ENCODE results near the gene GGA1. TPM values are rescaled to one million over a fixed set of nuclear protein-coding genes. Genes with fewer than 3 reads are reported as not detected.

The GGA1 gene
- total RNA-seq, 1 experiment from 2014 or later = 89.8 TPM

DNA sequence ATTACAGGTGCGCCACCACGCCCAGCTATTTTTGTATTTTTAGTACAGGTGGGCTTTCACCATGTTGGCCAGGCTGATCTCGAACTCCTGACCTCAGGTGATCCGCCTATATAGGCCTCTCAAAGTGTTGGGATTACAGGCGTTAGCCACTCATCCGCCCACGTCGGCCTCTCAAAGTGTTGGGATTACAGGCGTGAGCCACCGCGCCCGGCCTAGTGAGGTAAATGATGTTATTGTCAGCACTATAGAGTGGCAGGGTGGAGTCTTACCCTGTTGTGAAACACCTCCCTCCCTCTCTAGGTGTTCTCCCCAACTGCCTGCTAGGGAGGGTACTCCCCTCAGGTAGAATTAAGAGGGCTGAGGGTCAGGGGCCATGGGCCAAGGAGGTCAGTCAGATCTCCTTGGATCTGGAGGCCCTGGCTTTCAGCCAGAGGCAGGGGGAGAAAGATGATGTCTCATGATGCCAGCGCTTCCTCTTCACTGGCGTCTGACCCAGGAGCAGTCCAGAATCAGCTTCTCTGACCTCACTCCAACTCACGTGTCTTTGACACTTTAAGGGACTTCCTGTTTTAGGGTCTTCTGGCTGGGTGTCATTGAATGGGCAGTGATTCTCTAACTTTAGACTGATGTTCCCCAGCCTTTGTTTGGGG is 2.0 kb downstream of the GGA1 start:
- Mint-ChIP-seq H3K4me1 (ENCODE audit: low read depth, unreplicated experiment) (peaks cover 6% of the 10 kb centered on the region), H3K4me3 (ENCODE audit: low read depth, unreplicated experiment) (peak overlapping the region; percentile 89), H3K36me3 (ENCODE audit: insufficient read depth, unreplicated experiment) (peaks cover 53% of the 10 kb centered on the region), H3K9me3 (ENCODE audit: low read depth, unreplicated experiment) (no peaks in the 10 kb centered on the region), H3K27ac (ENCODE audit: unreplicated experiment) (no peak overlapping the region), H3K27me3 (ENCODE audit: unreplicated experiment) (no peaks in the 10 kb centered on the region)
- no TSS peak for BruUV-seq (replicated peaks)
- DNase-seq = no peak
- TF ChIP-seq, protein P1, sequence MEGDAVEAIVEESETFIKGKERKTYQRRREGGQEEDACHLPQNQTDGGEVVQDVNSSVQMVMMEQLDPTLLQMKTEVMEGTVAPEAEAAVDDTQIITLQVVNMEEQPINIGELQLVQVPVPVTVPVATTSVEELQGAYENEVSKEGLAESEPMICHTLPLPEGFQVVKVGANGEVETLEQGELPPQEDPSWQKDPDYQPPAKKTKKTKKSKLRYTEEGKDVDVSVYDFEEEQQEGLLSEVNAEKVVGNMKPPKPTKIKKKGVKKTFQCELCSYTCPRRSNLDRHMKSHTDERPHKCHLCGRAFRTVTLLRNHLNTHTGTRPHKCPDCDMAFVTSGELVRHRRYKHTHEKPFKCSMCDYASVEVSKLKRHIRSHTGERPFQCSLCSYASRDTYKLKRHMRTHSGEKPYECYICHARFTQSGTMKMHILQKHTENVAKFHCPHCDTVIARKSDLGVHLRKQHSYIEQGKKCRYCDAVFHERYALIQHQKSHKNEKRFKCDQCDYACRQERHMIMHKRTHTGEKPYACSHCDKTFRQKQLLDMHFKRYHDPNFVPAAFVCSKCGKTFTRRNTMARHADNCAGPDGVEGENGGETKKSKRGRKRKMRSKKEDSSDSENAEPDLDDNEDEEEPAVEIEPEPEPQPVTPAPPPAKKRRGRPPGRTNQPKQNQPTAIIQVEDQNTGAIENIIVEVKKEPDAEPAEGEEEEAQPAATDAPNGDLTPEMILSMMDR (IDR thresholded peaks at IDR 0.05; ENCODE audit: unreplicated experiment) = no peak
- CTCF ChIA-PET = no interaction called here
- intact Hi-C loops (cut with micrococcal nuclease; ENCODE audit: unreplicated experiment) = no loop called here

DNA sequence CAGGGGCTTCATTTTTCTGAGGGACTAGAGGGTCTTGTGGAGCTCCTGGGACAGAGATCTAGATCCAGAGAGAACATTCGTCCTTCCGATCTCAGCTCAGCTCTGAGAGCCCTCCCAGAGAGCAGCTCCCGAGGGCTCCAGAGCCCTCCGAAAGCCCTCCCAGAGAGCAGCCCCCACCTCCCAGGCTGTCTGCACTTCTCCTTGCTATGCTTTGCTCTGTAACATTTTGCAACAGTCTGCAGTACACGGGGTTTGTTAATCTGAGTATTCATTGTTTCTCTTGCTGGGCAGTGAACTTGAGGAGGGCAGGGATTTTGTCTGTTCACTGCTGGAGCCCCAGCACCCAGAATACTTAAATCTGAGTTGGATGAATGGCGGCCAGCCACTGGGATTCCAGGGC is 2.6 kb downstream of the GGA1 start:
- DNase-seq = no peak
- Mint-ChIP-seq H3K4me3 (ENCODE audit: low read depth, unreplicated experiment) (no peak overlapping the region), H3K4me1 (ENCODE audit: low read depth, unreplicated experiment) (no peaks in the 10 kb centered on the region), H3K27me3 (ENCODE audit: unreplicated experiment) (no peaks in the 10 kb centered on the region), H3K9me3 (ENCODE audit: low read depth, unreplicated experiment) (no peaks in the 10 kb centered on the region), H3K36me3 (ENCODE audit: insufficient read depth, unreplicated experiment) (peaks cover 53% of the 10 kb centered on the region), H3K27ac (ENCODE audit: unreplicated experiment) (no peak overlapping the region)
- no TSS peak for BruUV-seq (replicated peaks)
- TF ChIP-seq, protein P1 (IDR thresholded peaks at IDR 0.05; ENCODE audit: unreplicated experiment) = no peak
- intact Hi-C loops (cut with micrococcal nuclease; ENCODE audit: unreplicated experiment) = no loop called here
- CTCF ChIA-PET = no interaction called here

DNA sequence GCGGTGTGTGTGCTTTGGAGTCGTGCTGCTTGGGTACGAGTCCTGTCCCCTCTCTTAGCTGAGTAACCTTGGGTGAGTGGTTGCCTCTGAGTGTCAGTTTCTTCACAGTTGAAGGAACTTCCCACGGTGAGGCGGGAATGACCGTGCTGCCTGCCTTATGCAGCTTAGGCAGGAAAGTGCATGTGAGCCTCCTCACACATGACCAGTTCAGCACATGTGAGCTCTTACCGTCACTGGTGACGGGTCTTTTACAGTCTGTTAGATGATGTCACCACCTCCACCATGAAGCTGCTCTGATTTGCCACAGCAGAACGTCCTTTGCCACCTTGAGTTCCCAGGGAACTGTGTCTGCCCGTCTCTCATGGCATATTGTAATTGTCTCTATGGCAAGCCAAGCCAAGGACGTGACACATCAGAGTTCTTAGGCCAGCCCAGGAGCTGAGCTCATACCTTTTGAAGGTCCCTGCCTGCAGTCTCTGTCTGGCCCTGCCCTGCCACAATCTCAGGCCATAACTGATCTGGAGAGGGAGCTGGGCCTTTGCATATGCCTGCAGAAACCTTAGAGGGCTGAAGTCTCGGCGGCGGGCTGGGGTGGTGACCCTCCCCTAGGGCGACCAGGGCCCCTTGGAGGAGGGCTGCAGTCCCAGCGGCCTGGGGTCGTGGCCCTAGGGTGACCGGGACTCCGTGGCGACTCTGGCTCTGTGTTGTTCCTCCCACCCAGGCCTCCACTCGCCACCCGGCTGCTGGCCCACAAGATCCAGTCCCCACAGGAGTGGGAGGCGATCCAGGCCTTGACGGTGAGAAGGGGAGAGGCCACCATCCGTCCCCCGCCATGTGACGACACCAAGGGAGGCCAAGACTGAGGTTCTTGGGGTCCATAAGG is 7.8 kb downstream of the GGA1 start:
- H3K4me3 Mint-ChIP-seq (ENCODE audit: low read depth, unreplicated experiment) = no peak overlapping the region
- H3K27me3 Mint-ChIP-seq (ENCODE audit: unreplicated experiment) = no peaks in the 10 kb centered on the region
- H3K4me1 Mint-ChIP-seq (ENCODE audit: low read depth, unreplicated experiment) = no peaks in the 10 kb centered on the region
- H3K36me3 Mint-ChIP-seq (ENCODE audit: insufficient read depth, unreplicated experiment) = peaks cover 48% of the 10 kb centered on the region
- TF ChIP-seq, protein P1 (IDR thresholded peaks at IDR 0.05; ENCODE audit: unreplicated experiment) = no peak
- no TSS peak for BruUV-seq (replicated peaks)
- CTCF ChIA-PET = no interaction called here
- no peaks in the 10 kb centered on the region for H3K9me3 Mint-ChIP-seq (ENCODE audit: low read depth, unreplicated experiment)
- DNase-seq = no peak
- intact Hi-C loops (cut with micrococcal nuclease; ENCODE audit: unreplicated experiment) = no loop called here
- H3K27ac Mint-ChIP-seq (ENCODE audit: unreplicated experiment) = no peak overlapping the region

DNA sequence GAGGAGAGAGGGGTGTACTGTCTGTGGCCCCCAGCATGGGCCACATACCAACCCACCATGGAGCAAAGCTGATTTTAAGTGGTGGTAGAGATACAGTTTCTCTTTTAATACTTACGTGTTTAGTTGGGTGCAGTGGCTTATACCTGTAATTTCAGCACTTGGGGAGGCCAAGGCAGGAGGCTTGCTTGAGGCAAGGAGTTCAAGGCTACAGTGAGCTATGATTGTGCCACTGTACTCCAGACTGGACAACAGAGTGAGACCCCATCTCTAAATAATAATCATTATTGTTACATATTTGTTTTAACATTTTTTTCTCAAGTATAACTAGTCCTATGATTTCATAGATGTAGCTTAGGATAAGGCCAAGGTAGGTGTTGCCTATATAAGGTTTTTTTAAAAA is 8.8 kb downstream of the GGA1 start:
- DNase-seq = no peak
- Mint-ChIP-seq H3K4me1 (ENCODE audit: low read depth, unreplicated experiment) (no peaks in the 10 kb centered on the region), H3K27ac (ENCODE audit: unreplicated experiment) (no peak overlapping the region), H3K27me3 (ENCODE audit: unreplicated experiment) (no peaks in the 10 kb centered on the region), H3K36me3 (ENCODE audit: insufficient read depth, unreplicated experiment) (peaks cover 44% of the 10 kb centered on the region), H3K9me3 (ENCODE audit: low read depth, unreplicated experiment) (no peaks in the 10 kb centered on the region), H3K4me3 (ENCODE audit: low read depth, unreplicated experiment) (no peak overlapping the region)
- BruUV-seq (replicated peaks) = TSS peak; percentile 28
- CTCF ChIA-PET = no interaction called here
- TF ChIP-seq, protein P1 (IDR thresholded peaks at IDR 0.05; ENCODE audit: unreplicated experiment) = no peak
- intact Hi-C loops (cut with micrococcal nuclease; ENCODE audit: unreplicated experiment) = no loop called here

All from Calu3 (cell line).